Mesothelial cell of epicardium (in vitro differentiated cells): ENCODE results near the gene GALNT5. TPM values are rescaled to one million over a fixed set of nuclear protein-coding genes. Genes with fewer than 3 reads are reported as not detected.

Experiments
- DNase-seq, 2 experiments: peaks; one replicate each; pipeline ENCODE4 v3.0.0; 2021; ENCODE audit warnings: low spot score in 2 of 2; ENCODE audit not compliant: unreplicated experiment in 2 of 2
- H3K27ac Mint-ChIP-seq: 2 replicates; pipeline ENCODE4 v1.8.0; 2021; ENCODE audit warnings: mixed read lengths
- H3K27me3 Mint-ChIP-seq: 2 replicates; pipeline ENCODE4 v1.8.0; 2021; ENCODE audit warnings: low read depth, mixed read lengths
- H3K36me3 Mint-ChIP-seq: 2 replicates; pipeline ENCODE4 v1.8.0; 2021; ENCODE audit warnings: mixed read lengths
- H3K4me1 Mint-ChIP-seq: 2 replicates; pipeline ENCODE4 v1.8.0; 2021; ENCODE audit warnings: mixed read lengths
- H3K4me3 Mint-ChIP-seq: 2 replicates; pipeline ENCODE4 v1.8.0; 2021; ENCODE audit warnings: mild to moderate bottlenecking, moderate library complexity, mixed read lengths
- H3K9me3 Mint-ChIP-seq: 2 replicates; pipeline ENCODE4 v1.8.0; 2021; ENCODE audit warnings: mixed read lengths
- total RNA-seq: library from RNA; stranded (reverse); gene quantifications from 3 replicates; pipeline ENCODE4 v1.2.1, GENCODE V29; 2021
- TF ChIP-seq, protein P1 (sequence below): fragments of 200-600 bp; sonication (generic); IDR thresholded peaks from one replicate; pipeline ENCODE4 v1.5.0; 2021; ENCODE audit warnings: antibody characterized with exemption; ENCODE audit not compliant: unreplicated experiment

Gene GALNT5
- total RNA-seq, 1 donor from 2014 or later: 1.3 TPM

DNA sequence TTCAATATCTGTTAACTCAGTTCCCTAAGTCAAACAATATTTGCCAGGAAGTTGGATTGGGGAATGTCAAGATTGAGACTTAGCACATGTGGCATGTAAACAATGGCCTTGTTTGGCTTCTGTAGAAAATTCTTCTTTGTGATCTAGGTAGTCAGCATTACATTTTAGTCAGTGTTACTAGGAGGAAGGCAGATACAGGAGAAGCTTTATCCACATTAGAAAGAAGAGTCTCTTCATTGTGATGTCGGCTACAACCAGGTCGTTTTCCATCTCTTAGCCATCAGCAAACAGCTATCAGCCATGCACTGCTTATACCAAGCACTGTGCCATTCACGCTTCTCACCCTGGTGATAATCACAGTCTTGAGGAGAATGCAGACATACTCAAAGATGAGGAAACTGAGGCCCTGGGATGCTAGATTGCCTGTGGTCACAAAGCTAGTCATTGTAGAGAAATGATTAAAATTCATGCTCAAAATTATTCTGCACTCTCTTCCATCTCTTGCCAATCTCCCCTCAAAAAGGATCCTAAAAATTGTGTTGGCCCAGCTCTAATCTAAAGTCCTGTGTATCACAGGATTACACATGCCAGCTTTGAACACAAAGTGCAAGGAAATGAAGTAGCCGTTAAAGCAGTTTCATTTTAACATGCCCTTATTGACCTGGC, 3.2 kb downstream of the GALNT5 start:
- no peak for DNase-seq
- Mint-ChIP-seq H3K36me3 (no peaks in the 10 kb centered on the region), H3K27me3 (no peaks in the 10 kb centered on the region), H3K4me1 (peaks cover 21% of the 10 kb centered on the region), H3K4me3 (no peak overlapping the region), H3K9me3 (no peaks in the 10 kb centered on the region), H3K27ac (no peak overlapping the region)
- TF ChIP-seq, protein P1, sequence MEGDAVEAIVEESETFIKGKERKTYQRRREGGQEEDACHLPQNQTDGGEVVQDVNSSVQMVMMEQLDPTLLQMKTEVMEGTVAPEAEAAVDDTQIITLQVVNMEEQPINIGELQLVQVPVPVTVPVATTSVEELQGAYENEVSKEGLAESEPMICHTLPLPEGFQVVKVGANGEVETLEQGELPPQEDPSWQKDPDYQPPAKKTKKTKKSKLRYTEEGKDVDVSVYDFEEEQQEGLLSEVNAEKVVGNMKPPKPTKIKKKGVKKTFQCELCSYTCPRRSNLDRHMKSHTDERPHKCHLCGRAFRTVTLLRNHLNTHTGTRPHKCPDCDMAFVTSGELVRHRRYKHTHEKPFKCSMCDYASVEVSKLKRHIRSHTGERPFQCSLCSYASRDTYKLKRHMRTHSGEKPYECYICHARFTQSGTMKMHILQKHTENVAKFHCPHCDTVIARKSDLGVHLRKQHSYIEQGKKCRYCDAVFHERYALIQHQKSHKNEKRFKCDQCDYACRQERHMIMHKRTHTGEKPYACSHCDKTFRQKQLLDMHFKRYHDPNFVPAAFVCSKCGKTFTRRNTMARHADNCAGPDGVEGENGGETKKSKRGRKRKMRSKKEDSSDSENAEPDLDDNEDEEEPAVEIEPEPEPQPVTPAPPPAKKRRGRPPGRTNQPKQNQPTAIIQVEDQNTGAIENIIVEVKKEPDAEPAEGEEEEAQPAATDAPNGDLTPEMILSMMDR: no peak

DNA sequence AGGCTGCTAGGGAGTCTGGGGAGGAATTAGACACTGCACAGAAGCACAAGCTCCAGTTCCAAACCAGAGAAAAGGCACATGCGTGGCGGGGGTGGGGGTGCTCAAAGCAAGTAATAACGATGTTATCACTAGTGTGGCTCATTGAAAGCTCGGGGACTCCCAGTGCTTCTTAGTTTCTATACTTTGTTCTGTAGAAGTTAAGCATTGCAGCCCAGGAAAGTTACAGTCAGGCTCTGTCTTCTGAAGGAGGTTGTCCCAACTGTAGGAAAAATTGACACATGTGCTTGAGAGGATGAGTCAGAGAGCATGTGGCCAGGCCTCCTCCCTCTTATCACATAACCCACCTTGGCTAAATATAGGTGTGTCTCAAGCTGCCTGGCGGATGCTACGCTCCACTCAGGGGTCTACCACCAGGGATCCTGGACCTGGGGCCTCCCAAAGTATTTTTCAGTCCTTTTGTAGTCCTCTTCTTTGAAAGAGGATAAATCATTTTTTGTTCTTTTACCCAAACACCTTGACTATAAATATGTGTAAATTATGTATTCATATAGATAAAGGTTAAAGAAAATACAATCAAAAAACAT, 3.8 kb downstream of the GALNT5 start:
- Mint-ChIP-seq H3K4me1 (peaks cover 21% of the 10 kb centered on the region), H3K9me3 (no peaks in the 10 kb centered on the region), H3K27ac (no peak overlapping the region), H3K4me3 (no peak overlapping the region), H3K27me3 (no peaks in the 10 kb centered on the region), H3K36me3 (no peaks in the 10 kb centered on the region)
- DNase-seq: no peak
- TF ChIP-seq, protein P1: no peak

DNA sequence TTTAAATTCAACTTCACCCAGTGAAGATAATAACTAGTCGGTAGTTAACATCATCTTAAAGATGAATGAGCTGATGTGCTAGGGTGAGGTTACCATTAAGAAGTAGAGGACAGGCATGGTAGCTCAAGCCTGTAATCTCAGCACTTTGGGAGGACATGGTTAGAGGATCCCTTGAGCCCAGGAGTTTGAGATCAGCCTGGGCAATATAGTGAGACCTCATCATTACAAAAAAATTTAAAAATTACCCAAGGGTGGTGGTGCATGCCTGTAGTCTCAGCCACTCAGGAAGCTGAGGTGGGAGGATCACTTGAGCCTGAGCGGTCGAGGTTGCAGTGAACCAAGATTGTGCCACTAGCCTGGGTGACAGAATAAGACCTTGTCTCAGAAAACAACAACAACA, 4.7 kb downstream of the GALNT5 start:
- H3K4me1 Mint-ChIP-seq: peaks cover 19% of the 10 kb centered on the region
- TF ChIP-seq, protein P1: no peak

DNA sequence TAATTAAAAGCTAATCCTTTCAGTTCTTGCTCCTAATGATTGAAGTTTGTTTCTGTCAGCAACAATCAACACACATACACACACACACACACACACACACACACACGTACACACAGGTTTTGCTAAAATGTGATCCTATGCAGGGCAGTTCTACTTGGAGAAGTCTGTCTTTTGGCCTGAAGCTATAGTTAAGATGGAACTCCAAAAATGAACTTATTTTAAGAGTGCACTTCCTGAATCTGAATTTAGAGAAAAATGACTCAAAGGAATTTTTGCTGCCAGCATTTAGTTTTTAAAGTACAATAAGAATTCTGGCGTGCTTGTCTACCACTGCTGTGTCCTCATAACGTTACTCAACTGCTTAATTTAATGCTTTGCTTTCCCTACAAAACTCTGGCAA, 6.6 kb downstream of the GALNT5 start:
- Mint-ChIP-seq H3K9me3 (no peaks in the 10 kb centered on the region), H3K4me1 (peaks cover 7% of the 10 kb centered on the region), H3K36me3 (no peaks in the 10 kb centered on the region), H3K4me3 (no peak overlapping the region), H3K27ac (no peak overlapping the region), H3K27me3 (no peaks in the 10 kb centered on the region)
- TF ChIP-seq, protein P1: no peak
- no peak for DNase-seq

More for the DNA sequence above, 4.7 kb downstream of the GALNT5 start:
- Mint-ChIP-seq H3K4me3 (no peak overlapping the region), H3K27ac (no peak overlapping the region), H3K36me3 (no peaks in the 10 kb centered on the region), H3K9me3 (no peaks in the 10 kb centered on the region), H3K27me3 (no peaks in the 10 kb centered on the region)
- no peak for DNase-seq

DNA sequence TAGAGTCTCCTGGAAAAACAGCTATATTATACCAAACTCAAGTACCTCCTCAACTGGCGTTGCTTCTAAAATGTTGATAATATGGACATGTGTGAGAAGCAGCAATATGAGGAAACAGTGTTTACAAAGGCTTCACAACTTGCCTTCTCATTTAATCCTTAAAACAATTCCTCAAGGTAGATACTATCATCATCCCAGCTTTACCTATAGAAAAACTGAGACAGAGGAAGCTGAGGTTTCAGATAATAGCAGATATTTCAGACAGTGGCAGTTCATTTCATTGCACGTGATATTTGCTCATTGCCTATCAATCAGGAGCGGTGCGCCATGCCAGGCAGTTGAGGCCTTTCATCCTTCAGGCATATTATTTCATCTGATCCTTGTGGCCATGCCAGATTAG, 8.3 kb downstream of the GALNT5 start:
- Mint-ChIP-seq H3K4me3 (no peak overlapping the region), H3K4me1 (peaks cover 7% of the 10 kb centered on the region), H3K27ac (no peak overlapping the region), H3K27me3 (no peaks in the 10 kb centered on the region), H3K9me3 (no peaks in the 10 kb centered on the region), H3K36me3 (no peaks in the 10 kb centered on the region)
- TF ChIP-seq, protein P1: no peak
- DNase-seq: no peak
